IMR-90 (cell line): ENCODE data around the gene DCP2. TPM values are rescaled to one million over a fixed set of nuclear protein-coding genes. Genes with fewer than 3 reads are reported as not detected.
A peak's percentile ranks its signal among the peaks of the same experiment; 100 is the strongest.

Experiments used
- ATAC-seq: fragments of 200-7000 bp; cut with Tn5 transposase; 2 replicates; pipeline ENCODE4 v1.9.1; 2020; ENCODE audit warnings: low read depth, mild to moderate bottlenecking, moderate library complexity
- BruUV-seq: library from RNA; stranded (reverse); fragments of 400-500 nt; replicated peaks from 2 replicates; lab custom pipeline; 2021; lab: Mats Ljungman, UMichigan
- CTCF ChIA-PET: fragments of 300-600 bp; formaldehyde crosslinking; extraction: SDS; loops from one replicate; lab custom pipeline; 2021; ENCODE audit warnings: antibody characterized with exemption; lab: Yijun Ruan, JAX
- POLR2A ChIA-PET: fragments of 300-600 bp; sonication (Branson Sonifier 250); formaldehyde crosslinking; loops from one replicate; lab custom pipeline; 2022; ENCODE audit warnings: antibody characterized with exemption; ENCODE audit not compliant: unreplicated experiment; lab: Charles Lee
- DNase-seq: peaks from one replicate; pipeline ENCODE4 v3.0.0; 2013
- H2AFZ ChIP-seq: replicated peaks from 2 replicates; pipeline ENCODE3; 2013; ENCODE audit warnings: low read length, mild to moderate bottlenecking; ENCODE audit not compliant: poor library complexity
- H2AK5ac ChIP-seq: 2 replicates; pipeline ENCODE4 v1.6.1; 2013; ENCODE audit warnings: low read depth, low read length, inconsistent platforms
- H2AK9ac ChIP-seq: replicated peaks from 2 replicates; pipeline ENCODE3; 2013; ENCODE audit warnings: mild to moderate bottlenecking, low read depth, low read length, moderate library complexity; ENCODE audit not compliant: poor library complexity
- H2BK120ac ChIP-seq: 2 replicates; pipeline ENCODE4 v1.6.1; 2013; ENCODE audit warnings: low read depth, low read length, inconsistent platforms
- H2BK15ac ChIP-seq: 3 replicates; pipeline ENCODE4 v1.6.1; 2013; ENCODE audit warnings: low read depth, low read length, inconsistent platforms
- H2BK20ac ChIP-seq: 2 replicates; pipeline ENCODE4 v1.6.1; 2013; ENCODE audit warnings: low read depth, mild to moderate bottlenecking, inconsistent platforms, low read length, moderate library complexity
- H2BK5ac ChIP-seq: 2 replicates; pipeline ENCODE4 v1.6.1; 2013; ENCODE audit warnings: mild to moderate bottlenecking, low read depth, low read length, inconsistent platforms; ENCODE audit not compliant: poor library complexity, severe bottlenecking
- H3K14ac ChIP-seq: replicated peaks from 2 replicates; pipeline ENCODE4 v1.6.1; 2013; ENCODE audit warnings: low read depth, low read length, inconsistent platforms
- H3K18ac ChIP-seq: 2 replicates; pipeline ENCODE4 v1.6.1; 2013; ENCODE audit warnings: low read depth, low read length, control low read depth
- H3K23ac ChIP-seq: 2 replicates; pipeline ENCODE4 v1.6.1; 2013; ENCODE audit warnings: low read depth, low read length, inconsistent platforms
- H3K27ac ChIP-seq: 2 replicates; pipeline ENCODE4 v1.5.1; 2013; ENCODE audit warnings: mild to moderate bottlenecking, control low read depth, low read length; ENCODE audit not compliant: insufficient read depth
- H3K27me3 ChIP-seq: 2 replicates; pipeline ENCODE4 v1.6.1; 2013; ENCODE audit warnings: low read length; ENCODE audit not compliant: control insufficient read depth, insufficient read depth
- H3K36me3 ChIP-seq: 2 replicates; pipeline ENCODE4 v1.6.1; 2013; ENCODE audit warnings: low read length, mixed read lengths; ENCODE audit not compliant: control insufficient read depth, insufficient read depth
- H3K4ac ChIP-seq: 2 replicates; pipeline ENCODE4 v1.6.1; 2013; ENCODE audit warnings: low read depth, low read length, inconsistent platforms
- H3K4me1 ChIP-seq: 2 replicates; pipeline ENCODE4 v1.6.1; 2013; ENCODE audit warnings: low read length, mixed read lengths; ENCODE audit not compliant: control insufficient read depth, insufficient read depth
- H3K4me2 ChIP-seq: 2 replicates; pipeline ENCODE4 v1.6.1; 2013; ENCODE audit warnings: low read depth, mild to moderate bottlenecking, control low read depth, low read length, moderate library complexity
- H3K4me3 ChIP-seq: 2 replicates; pipeline ENCODE4 v1.5.1; 2013; ENCODE audit warnings: low read depth, mild to moderate bottlenecking, control low read depth, low read length, moderate library complexity; ENCODE audit not compliant: insufficient read depth
- H3K56ac ChIP-seq: 2 replicates; pipeline ENCODE4 v1.6.1; 2013; ENCODE audit warnings: low read length, inconsistent platforms; ENCODE audit not compliant: insufficient read depth; ENCODE audit errors: extremely low read depth
- H3K79me1 ChIP-seq, 2 experiments: 2 replicates each; pipeline ENCODE4 v1.6.1; 2013; ENCODE audit warnings: low read length in 2 of 2, inconsistent platforms in 1 of 2, low read depth in 1 of 2
- H3K9ac ChIP-seq: 2 replicates; pipeline ENCODE4 v1.6.1; 2013; ENCODE audit warnings: low read depth, low read length, control low read depth
- H3K9me1 ChIP-seq: 2 replicates; pipeline ENCODE4 v1.6.1; 2013; ENCODE audit warnings: low read length, inconsistent platforms; ENCODE audit not compliant: insufficient read depth
- H3K9me3 ChIP-seq: 2 replicates; pipeline ENCODE4 v1.6.1; 2013; ENCODE audit warnings: low read length; ENCODE audit not compliant: control insufficient read depth, insufficient read depth
- H4K20me1 ChIP-seq: 2 replicates; pipeline ENCODE4 v1.6.1; 2013; ENCODE audit warnings: low read length, inconsistent platforms; ENCODE audit not compliant: insufficient read depth
- H4K5ac ChIP-seq: 2 replicates; pipeline ENCODE4 v1.6.1; 2013; ENCODE audit warnings: mild to moderate bottlenecking, low read depth, low read length, control low read depth
- H4K8ac ChIP-seq, 2 experiments: 2 replicates each; pipeline ENCODE4 v1.6.1; 2013; ENCODE audit warnings: low read depth in 2 of 2, low read length in 2 of 2, control low read depth in 1 of 2, inconsistent platforms in 1 of 2
- H4K91ac ChIP-seq: 2 replicates; pipeline ENCODE4 v1.6.1; 2013; ENCODE audit warnings: low read depth, low read length, inconsistent platforms; ENCODE audit not compliant: insufficient read depth
- CEBPB ChIP-seq: IDR thresholded peaks from 2 replicates; pipeline ENCODE4 v1.6.1; 2012; ENCODE audit warnings: low read depth, low read length, improper control_type of control experiment
- CHD1 ChIP-seq: IDR thresholded peaks from 2 replicates; pipeline ENCODE4 v1.6.1; 2012; ENCODE audit warnings: low read depth, low read length, improper control_type of control experiment
- FOS ChIP-seq: fragments of 150-350 bp; IDR thresholded peaks from 2 replicates; pipeline ENCODE4 v1.6.1; 2016; ENCODE audit warnings: low read depth, low read length
- MAFK ChIP-seq: IDR thresholded peaks from 2 replicates; pipeline ENCODE4 v1.6.1; 2012; ENCODE audit warnings: low read depth, low read length, improper control_type of control experiment
- MAZ ChIP-seq: IDR thresholded peaks from 2 replicates; pipeline ENCODE4 v1.6.1; 2012; ENCODE audit warnings: low read depth, mild to moderate bottlenecking, low read length, improper control_type of control experiment, moderate library complexity, borderline replicate concordance
- MXI1 ChIP-seq: IDR thresholded peaks from 2 replicates; pipeline ENCODE4 v1.6.1; 2012; ENCODE audit warnings: low read depth, mild to moderate bottlenecking, low read length, moderate library complexity, borderline replicate concordance
- RCOR1 ChIP-seq: IDR thresholded peaks from 2 replicates; pipeline ENCODE4 v1.6.1; 2012; ENCODE audit warnings: mild to moderate bottlenecking, low read length, improper control_type of control experiment; ENCODE audit not compliant: insufficient replicate concordance
- RFX5 ChIP-seq: IDR thresholded peaks from 2 replicates; pipeline ENCODE4 v1.8.0; 2012; ENCODE audit warnings: low read depth, mild to moderate bottlenecking, low read length, moderate library complexity
- SMC3 ChIP-seq: fragments of 150-350 bp; IDR thresholded peaks from 2 replicates; pipeline ENCODE4 v1.6.1; 2016; ENCODE audit warnings: low read depth, mild to moderate bottlenecking, antibody characterized with exemption, low read length, moderate library complexity
- WGBS, 2 experiments: methylation state at CpG; one replicate each; pipeline versions ENCODE4 v1.1.5 to v1.1.7; 2013; ENCODE audit warnings: missing lambda C conversion rate in 2 of 2; ENCODE audit not compliant: insufficient read length in 1 of 2; ENCODE audit errors: extremely low coverage in 2 of 2; 5-methylcytosine and 5-hydroxymethylcytosine counted together
- dilution Hi-C: fragments of 300-500 bp; cut with HindIII; formaldehyde crosslinking; loops from one replicate; pipeline ENCODE4 v1.14.3; 2018; ENCODE audit warnings: low sequenced_read_pairs; ENCODE audit not compliant: unreplicated experiment
- in situ Hi-C: fragments of 300-500 bp; cut with MboI; formaldehyde crosslinking; loops from 3 replicates; pipeline ENCODE4 v1.14.3; 2019; ENCODE audit warnings: low sequenced_read_pairs, inconsistent platforms, mixed read lengths
- intact Hi-C: fragments of 100-400 bp; cut with micrococcal nuclease; formaldehyde crosslinking; loops from 2 replicates; pipeline ENCODE4 v1.10.0; 2022
- polyA plus RNA-seq, 3 experiments: library from polyadenylated mRNA; depleted of rRNA; stranded (reverse); fragments of >200 nt; gene quantifications; 2 replicates each; pipeline ENCODE4 v1.2.3, GENCODE V29; 2012; ENCODE audit warnings: low replicate concordance in 1 of 3
- total RNA-seq: library from RNA; depleted of rRNA; stranded (reverse); fragments of >200 nt; gene quantifications from 2 replicates; pipeline ENCODE4 v1.2.3, GENCODE V29; 2012

Gene DCP2
- total and polyA plus RNA-seq, 2 of the 4 experiments (the other 2 are of a cell fraction) = 6.9 to 18.6 TPM

GRCh38 chr5:112967520-112968083, 9.0 kb upstream of the DCP2 start:
- BruUV-seq = no TSS peak
- POLR2A ChIA-PET = interaction anchor here (1.3 kb wide), 1 partner anchor 9 kb away, joined by 5 read pairs; the partner anchor contains the start of gene DCP2
- in situ Hi-C loops = loop anchor here (25.0 kb wide), 1 partner anchor 405 kb away; no protein-coding TSS in a partner anchor

More at GRCh38 chr5:112967520-112968083, 9.0 kb upstream of the DCP2 start:
- intact Hi-C loops (loop anchor here (10.0 kb wide), 1 partner anchor 183 kb away; no protein-coding TSS in a partner anchor), dilution Hi-C loops (no loop called here)
- no peak for TF ChIP-seq MAZ
- no peak for TF ChIP-seq CEBPB
- TF ChIP-seq MAFK = no peak
- TF ChIP-seq MXI1 = no peak
- TF ChIP-seq RCOR1 = no peak
- TF ChIP-seq SMC3 = no peak
- TF ChIP-seq FOS = no peak
- no peak for TF ChIP-seq CHD1
- no peak for TF ChIP-seq RFX5
- peak overlapping the region; percentile 84; the same call in 1 of the 2 replicates for H4K5ac ChIP-seq
- peak overlapping the region; percentile 76; the same call in 1 of the 2 replicates for H3K18ac ChIP-seq
- H3K4ac ChIP-seq = peak overlapping the region; percentile 68; the same call in 1 of the 2 replicates
- H2AFZ ChIP-seq = no peak overlapping the region
- peaks cover 14% of the 10 kb centered on the region for H3K9me1 ChIP-seq
- no peaks in the 10 kb centered on the region for H3K9me3 ChIP-seq
- peak overlapping the region; percentile 78; the same call in 2 of the 3 replicates for H2BK15ac ChIP-seq
- peak overlapping the region in 1 of 2 experiments; percentile 51; a peak in 1 of 4 replicates for H4K8ac ChIP-seq
- peaks cover 0 to 5% of the 10 kb centered on the region in 2 experiments; a peak in 1 of 4 replicates for H3K79me1 ChIP-seq
- ATAC-seq = no peak
- H4K91ac ChIP-seq = peak overlapping the region; percentile 82
- peak overlapping the region; percentile 97 for H2BK20ac ChIP-seq
- H3K23ac ChIP-seq = no peak overlapping the region
- H3K4me2 ChIP-seq = no peak overlapping the region
- H2AK5ac ChIP-seq = peak overlapping the region; percentile 9
- no peak for DNase-seq
- no CpG with 5 or more reads among the region's 6 CpGs for WGBS, 2 experiments
- H3K14ac ChIP-seq = peak overlapping the region; percentile 33; the same call in 1 of the 2 replicates
- peaks cover 18% of the 10 kb centered on the region for H3K4me1 ChIP-seq
- peaks cover 7% of the 10 kb centered on the region; the same call in 1 of the 2 replicates for H4K20me1 ChIP-seq
- no peaks in the 10 kb centered on the region for H3K36me3 ChIP-seq
- CTCF ChIA-PET = no interaction called here
- H3K4me3 ChIP-seq = no peak overlapping the region
- H3K9ac ChIP-seq = no peak overlapping the region
- H2BK5ac ChIP-seq = peak overlapping the region; percentile 87
- H3K27me3 ChIP-seq = no peaks in the 10 kb centered on the region
- no peak overlapping the region for H3K27ac ChIP-seq
- no peak overlapping the region for H3K56ac ChIP-seq
- peak overlapping the region; percentile 98 for H2BK120ac ChIP-seq
- no peak overlapping the region for H2AK9ac ChIP-seq
